DMS 273 (cell line): ENCODE results near the gene AIM2.

Source experiments
- DNase-seq: peaks from one replicate; lab custom pipeline; 2025; ENCODE audit not compliant: unreplicated experiment; lab: John Stamatoyannopoulos, UW

The AIM2 gene

DNA sequence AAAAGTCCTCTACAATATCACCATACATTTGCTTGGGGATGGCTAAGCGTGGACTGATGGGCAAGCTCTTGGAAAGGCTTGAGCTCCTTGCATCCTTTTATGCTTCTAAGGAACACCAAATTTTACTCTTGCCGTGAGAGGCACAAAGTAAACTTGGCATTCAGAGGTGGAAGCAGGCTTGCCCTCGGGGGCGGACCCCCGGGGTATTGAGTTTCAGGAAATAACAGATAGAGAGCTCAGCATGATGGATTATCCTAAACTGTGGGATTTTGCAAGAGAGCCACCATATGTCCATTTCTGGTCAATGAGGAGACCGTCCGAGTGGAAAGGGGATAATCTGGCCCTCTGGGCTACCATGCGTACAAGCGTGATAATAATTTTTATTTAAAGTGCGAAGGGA, 52.8 kb downstream of the AIM2 start:
- no peak for DNase-seq

DNA sequence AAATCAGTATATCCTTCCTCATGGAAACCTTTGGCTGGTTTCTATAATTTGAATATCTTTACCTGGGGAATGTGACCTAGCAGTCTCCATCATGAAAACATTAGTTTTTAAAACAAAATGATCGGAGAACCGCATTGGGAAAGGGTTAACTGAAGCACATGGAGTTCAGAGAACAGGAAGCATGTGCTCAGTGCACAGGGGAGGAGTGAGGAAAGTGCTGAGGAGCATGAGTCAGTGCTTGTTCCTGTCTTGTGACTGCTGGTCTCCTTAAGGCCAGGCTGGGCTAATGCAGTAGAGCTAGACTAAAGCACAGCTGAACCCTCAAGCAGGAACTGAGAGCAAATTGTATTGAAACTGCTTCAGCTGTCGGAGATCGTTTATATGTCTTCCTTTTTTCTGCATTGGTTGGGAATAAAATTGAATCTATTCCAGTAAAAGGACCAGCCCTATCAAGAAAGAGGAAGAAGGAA, 61.1 kb downstream of the AIM2 start:
- DNase-seq = no peak

DNA sequence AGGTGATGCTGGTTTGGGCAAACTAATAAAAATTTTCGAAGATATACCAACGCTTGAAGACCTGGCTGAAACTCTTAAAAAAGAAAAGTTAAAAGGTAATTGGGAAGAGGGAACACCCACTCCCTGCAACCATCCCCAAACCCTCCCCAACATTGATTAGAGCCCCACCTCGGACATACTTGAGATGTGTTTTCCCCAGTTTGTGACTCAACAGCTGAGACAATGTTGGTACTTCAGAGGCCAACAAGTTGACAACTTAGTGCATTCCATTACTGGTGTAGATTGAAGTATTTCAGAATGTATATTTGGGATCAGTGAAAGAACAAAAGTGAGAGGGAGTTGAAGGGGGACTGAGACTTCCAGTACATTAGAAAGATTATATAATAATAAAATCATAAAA, 61.7 kb downstream of the AIM2 start:
- no peak for DNase-seq

DNA sequence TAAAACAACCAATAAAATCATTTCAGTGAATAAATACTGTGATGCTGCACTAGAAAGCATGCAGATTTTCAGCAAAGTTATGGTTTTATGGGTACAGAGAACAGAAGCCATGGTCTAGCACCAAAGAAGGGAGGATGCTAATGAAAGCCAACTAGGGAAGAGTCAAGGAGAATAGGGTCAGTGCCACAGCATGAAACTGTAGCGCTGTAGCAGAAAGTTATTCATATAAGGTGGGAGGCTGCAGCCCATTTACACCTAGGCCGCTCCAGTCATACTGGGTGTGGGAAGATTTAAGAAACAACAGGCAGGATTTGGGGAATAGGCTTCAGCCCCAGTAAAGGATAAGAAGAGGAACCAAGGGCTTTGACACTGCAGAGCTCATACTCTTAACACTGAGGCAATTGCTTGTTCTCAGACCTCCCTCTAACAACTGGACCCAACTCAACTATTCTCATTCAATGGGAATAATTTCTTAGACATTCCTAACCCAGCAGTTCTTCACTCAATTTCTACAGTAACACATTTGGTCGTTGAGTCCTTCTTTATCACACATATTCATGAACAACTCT, 62.5 kb downstream of the AIM2 start:
- no peak for DNase-seq

DNA sequence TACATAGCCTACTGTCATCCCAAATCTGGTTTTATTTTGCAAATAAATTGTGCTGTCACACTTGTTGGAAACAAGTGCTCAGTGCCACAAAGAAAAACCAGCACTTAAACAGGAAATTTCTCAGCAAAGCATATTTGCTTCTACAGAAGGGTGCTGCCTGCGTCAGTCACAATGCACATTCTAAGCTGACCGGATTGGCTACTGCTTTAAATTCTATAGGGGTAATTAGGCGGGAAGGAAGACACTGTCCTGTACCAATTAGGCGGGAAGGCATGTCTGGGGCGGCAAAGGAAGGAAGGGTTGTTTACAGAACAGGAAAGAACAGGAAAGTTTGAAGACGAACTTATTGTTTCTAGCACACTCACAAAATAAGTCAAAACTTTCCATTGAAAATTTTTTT, 64.1 kb downstream of the AIM2 start:
- no peak for DNase-seq
